OCI-LY1 (cell line): ENCODE data around the gene FBXO10.

Source experiments
- CTCF ChIP-seq: fragments of 200-600 bp; sonication (generic), shearing (Covaris generic); IDR thresholded peaks from 2 replicates; pipeline ENCODE4 v1.5.1; 2017; ENCODE audit warnings: mild to moderate bottlenecking, antibody characterized with exemption, low read length, moderate library complexity, mixed read lengths
- EZH2 ChIP-seq: fragments of 200-600 bp; sonication (generic), shearing (Covaris generic); IDR thresholded peaks from 2 replicates; pipeline ENCODE4 v1.8.0; 2017; ENCODE audit warnings: borderline replicate concordance, mixed run types, mild to moderate bottlenecking, antibody characterized with exemption, low read length, moderate library complexity, mixed read lengths

GRCh38 chr9:37474438-37474837 lies 101.7 kb downstream of the FBXO10 start:
- TF ChIP-seq EZH2 (no peak), CTCF (no peak)
